Karpas-422 (cell line): ENCODE data around the gene ARID1B. TPM values are rescaled to one million over a fixed set of nuclear protein-coding genes. Genes with fewer than 3 reads are reported as not detected.

Experiments used
- DNase-seq: peaks from one replicate; pipeline ENCODE4 v3.0.0-alpha.2; 2015
- H2AFZ ChIP-seq: fragments of 200-600 bp; sonication (generic); 2 replicates; pipeline ENCODE4 v1.6.1; 2014; ENCODE audit warnings: antibody characterized with exemption, low read length, mixed read lengths
- H3K27ac ChIP-seq: fragments of 200-600 bp; sonication (generic); 2 replicates; pipeline ENCODE4 v1.5.1; 2014; ENCODE audit warnings: mild to moderate bottlenecking, low read length, moderate library complexity
- H3K27me3 ChIP-seq: fragments of 200-600 bp; sonication (generic); 2 replicates; pipeline ENCODE4 v1.6.1; 2014; ENCODE audit warnings: low read length, mixed read lengths
- H3K36me3 ChIP-seq: fragments of 200-600 bp; sonication (generic); 2 replicates; pipeline ENCODE4 v1.6.1; 2014; ENCODE audit warnings: low read length, mixed read lengths; ENCODE audit not compliant: insufficient read depth
- H3K4me1 ChIP-seq: fragments of 200-600 bp; sonication (generic); 2 replicates; pipeline ENCODE4 v1.6.1; 2014; ENCODE audit warnings: mild to moderate bottlenecking, low read length, mixed read lengths
- H3K4me2 ChIP-seq: fragments of 200-600 bp; sonication (generic); 2 replicates; pipeline ENCODE4 v1.6.1; 2014; ENCODE audit warnings: low read length, low read depth, mild to moderate bottlenecking; ENCODE audit not compliant: poor library complexity, severe bottlenecking
- H3K4me3 ChIP-seq: fragments of 200-600 bp; sonication (generic); 2 replicates; pipeline ENCODE4 v1.5.1; 2014; ENCODE audit warnings: mild to moderate bottlenecking, antibody characterized with exemption, low read length, mixed read lengths
- H3K79me2 ChIP-seq: fragments of 200-600 bp; sonication (generic); 2 replicates; pipeline ENCODE4 v1.6.1; 2014; ENCODE audit warnings: mild to moderate bottlenecking, low read length, mixed read lengths
- H3K9ac ChIP-seq: fragments of 200-600 bp; sonication (generic); 2 replicates; pipeline ENCODE4 v1.6.0; 2014; ENCODE audit warnings: low read length
- H3K9me2 ChIP-seq: fragments of 200-600 bp; sonication (generic), shearing (Covaris generic); replicated peaks from 2 replicates; pipeline ENCODE4 v1.6.0; 2014; ENCODE audit warnings: mild to moderate bottlenecking, low read length, moderate library complexity; ENCODE audit not compliant: insufficient read depth
- H3K9me3 ChIP-seq: fragments of 300-700, 200-600 bp; sonication (generic); 2 replicates; pipeline ENCODE4 v1.6.1; 2014; ENCODE audit warnings: low read length, mixed read lengths
- H4K20me1 ChIP-seq: fragments of 200-600 bp; sonication (generic); 2 replicates; pipeline ENCODE4 v1.6.1; 2014; ENCODE audit warnings: mild to moderate bottlenecking, antibody characterized with exemption, low read length, low read depth; ENCODE audit not compliant: insufficient read depth
- total RNA-seq: library from RNA; depleted of rRNA; stranded (reverse); fragments of >200 nt; shearing (Covaris generic); gene quantifications from 2 replicates; pipeline ENCODE4 v1.2.3, GENCODE V29; 2014; ENCODE audit warnings: low replicate concordance

ARID1B gene
- total RNA-seq, 1 experiment from 2014 or later = 174 TPM

DNA sequence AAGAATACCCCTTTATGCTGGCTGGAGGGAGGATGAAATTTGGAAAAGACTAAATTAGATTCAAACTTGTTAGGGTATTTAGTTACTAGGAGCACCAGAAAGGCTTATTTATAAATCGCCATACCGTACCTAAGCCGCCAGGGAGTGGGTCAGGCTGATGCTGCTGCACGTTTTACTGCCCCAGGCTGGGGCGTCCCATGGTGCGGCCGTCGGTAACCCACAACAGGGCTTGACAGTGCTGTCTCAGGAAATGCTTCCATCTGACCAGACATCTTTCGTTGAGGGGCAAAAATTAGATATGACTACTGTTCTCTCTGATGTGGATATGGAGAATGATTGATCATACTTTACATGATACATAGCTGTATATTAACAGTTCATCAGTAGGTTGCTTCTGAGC is 52.9 kb downstream of the ARID1B start:
- Histone ChIP-seq H3K79me2 (peaks cover 98% of the 10 kb centered on the region), H3K4me1 (peaks cover 36% of the 10 kb centered on the region), H4K20me1 (peaks cover 11% of the 10 kb centered on the region), H3K9me3 (no peaks in the 10 kb centered on the region), H2AFZ (no peak overlapping the region), H3K9me2 (no peaks in the 10 kb centered on the region), H3K9ac (no peak overlapping the region), H3K4me2 (no peak overlapping the region), H3K27ac (no peak overlapping the region), H3K27me3 (no peaks in the 10 kb centered on the region), H3K36me3 (peaks cover 26% of the 10 kb centered on the region; the same call in 1 of the 2 replicates), H3K4me3 (no peak overlapping the region)
- no peak for DNase-seq

DNA sequence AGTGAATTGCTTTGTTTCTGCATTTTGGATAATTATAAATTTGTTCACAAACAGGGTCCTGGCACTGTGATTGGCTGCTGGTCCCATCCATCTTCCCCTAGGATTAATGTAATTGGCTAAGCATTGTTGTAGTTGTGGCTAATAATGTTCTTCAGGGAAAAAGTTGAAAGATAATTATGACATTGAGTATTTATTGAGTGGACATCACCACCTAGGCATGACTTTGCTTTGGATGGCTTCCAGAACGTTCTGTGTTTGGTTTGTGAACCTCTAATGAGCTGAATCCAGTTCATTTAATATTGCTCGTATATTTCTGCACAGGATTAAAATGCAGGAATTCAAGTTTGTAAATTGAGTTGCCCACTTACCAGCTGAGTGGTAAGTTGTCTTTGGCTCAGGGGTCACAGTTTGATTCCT is 55.1 kb downstream of the ARID1B start:
- Histone ChIP-seq H3K79me2 (peaks cover 98% of the 10 kb centered on the region), H2AFZ (no peak overlapping the region), H3K4me2 (no peak overlapping the region), H3K4me3 (no peak overlapping the region), H3K9ac (no peak overlapping the region), H3K9me3 (no peaks in the 10 kb centered on the region), H3K9me2 (no peaks in the 10 kb centered on the region), H3K36me3 (peaks cover 26% of the 10 kb centered on the region; the same call in 1 of the 2 replicates), H3K4me1 (peaks cover 29% of the 10 kb centered on the region), H3K27ac (no peak overlapping the region), H3K27me3 (no peaks in the 10 kb centered on the region), H4K20me1 (peaks cover 3% of the 10 kb centered on the region; the same call in 1 of the 2 replicates)
- DNase-seq = peak; percentile 53

- no peaks in the 10 kb centered on the region for H3K9me3 ChIP-seq
- no peak overlapping the region for H3K4me2 ChIP-seq
- H3K79me2 ChIP-seq = peaks cover 98% of the 10 kb centered on the region
- H4K20me1 ChIP-seq = no peaks in the 10 kb centered on the region
- H3K27me3 ChIP-seq = no peaks in the 10 kb centered on the region
- H3K9me2 ChIP-seq = no peaks in the 10 kb centered on the region
- H3K4me3 ChIP-seq = no peak overlapping the region
- no peak overlapping the region for H3K27ac ChIP-seq
- peaks cover 26% of the 10 kb centered on the region; the same call in 1 of the 2 replicates for H3K36me3 ChIP-seq
- H3K4me1 ChIP-seq = peaks cover 26% of the 10 kb centered on the region
- no peak for DNase-seq
- no peak overlapping the region for H3K9ac ChIP-seq
- no peak overlapping the region for H2AFZ ChIP-seq
Observed at GRCh38 chr6:156832669-156833068, 55.5 kb downstream of the ARID1B start.

DNA sequence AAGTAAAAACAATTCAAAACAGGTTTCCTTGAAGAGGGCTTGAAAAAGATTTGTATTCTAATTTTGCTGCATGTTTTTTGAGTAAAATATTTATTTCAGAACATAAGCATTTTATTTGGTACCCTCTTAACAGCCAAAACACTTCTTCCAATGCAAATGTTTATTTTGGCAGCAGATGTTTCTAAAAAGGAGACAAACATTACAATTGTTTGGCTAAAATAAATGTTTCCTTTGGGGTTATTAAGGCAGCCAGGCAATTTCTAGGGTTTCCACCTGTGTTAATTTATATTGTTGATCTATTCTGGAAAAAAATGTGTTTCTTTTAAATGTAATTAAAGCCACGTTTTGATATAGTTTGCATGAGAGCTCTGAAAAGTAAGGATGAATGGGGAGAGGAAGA is 56.6 kb downstream of the ARID1B start:
- no peaks in the 10 kb centered on the region for H3K27me3 ChIP-seq
- H3K4me1 ChIP-seq = peaks cover 20% of the 10 kb centered on the region
- H3K27ac ChIP-seq = no peak overlapping the region
- no peak overlapping the region for H3K4me3 ChIP-seq
- H2AFZ ChIP-seq = no peak overlapping the region
- DNase-seq = no peak
- H3K9me3 ChIP-seq = no peaks in the 10 kb centered on the region
- H3K79me2 ChIP-seq = peaks cover 97% of the 10 kb centered on the region
- H4K20me1 ChIP-seq = no peaks in the 10 kb centered on the region
- peaks cover 26% of the 10 kb centered on the region; the same call in 1 of the 2 replicates for H3K36me3 ChIP-seq
- H3K4me2 ChIP-seq = no peak overlapping the region
- no peaks in the 10 kb centered on the region for H3K9me2 ChIP-seq
- no peak overlapping the region for H3K9ac ChIP-seq

DNA sequence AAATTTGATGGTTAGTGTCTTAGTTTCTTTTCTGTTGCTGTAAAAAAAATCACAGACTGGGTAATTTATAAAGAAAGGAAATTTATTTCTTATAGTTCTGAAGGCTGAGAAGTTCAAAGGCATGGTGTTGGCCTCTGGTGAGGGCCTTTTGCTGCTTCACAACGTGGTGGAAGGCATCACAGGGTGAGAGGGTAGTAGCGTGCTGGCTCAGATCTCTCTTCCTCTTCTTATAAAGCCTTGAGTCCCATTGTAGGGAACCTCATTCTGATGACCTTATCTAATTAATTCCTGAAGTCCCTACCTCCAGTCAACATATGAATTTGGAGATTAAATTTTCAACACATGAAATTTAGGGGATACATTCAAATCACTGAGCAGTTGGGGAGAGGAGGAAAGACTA is 62.0 kb downstream of the ARID1B start:
- Histone ChIP-seq H3K79me2 (peaks cover 99% of the 10 kb centered on the region), H2AFZ (no peak overlapping the region), H3K36me3 (peaks cover 2% of the 10 kb centered on the region; the same call in 1 of the 2 replicates), H3K9me3 (no peaks in the 10 kb centered on the region), H3K4me1 (peaks cover 15% of the 10 kb centered on the region), H3K9ac (no peak overlapping the region), H3K27ac (no peak overlapping the region; the same call in 1 of the 2 replicates), H3K4me2 (no peak overlapping the region), H3K4me3 (no peak overlapping the region), H3K9me2 (no peaks in the 10 kb centered on the region), H3K27me3 (no peaks in the 10 kb centered on the region), H4K20me1 (peaks cover 18% of the 10 kb centered on the region)
- DNase-seq = no peak

- H3K27me3 ChIP-seq = no peaks in the 10 kb centered on the region
- no peaks in the 10 kb centered on the region for H3K9me2 ChIP-seq
- H3K9me3 ChIP-seq = no peaks in the 10 kb centered on the region
- H3K36me3 ChIP-seq = no peaks in the 10 kb centered on the region
- no peak for DNase-seq
- H3K4me2 ChIP-seq = no peak overlapping the region
- H3K4me1 ChIP-seq = peaks cover 19% of the 10 kb centered on the region
- no peak overlapping the region for H3K4me3 ChIP-seq
- peaks cover 22% of the 10 kb centered on the region for H4K20me1 ChIP-seq
- H3K27ac ChIP-seq = no peak overlapping the region; the same call in 1 of the 2 replicates
- H3K9ac ChIP-seq = no peak overlapping the region
- H2AFZ ChIP-seq = no peak overlapping the region
- peaks cover 99% of the 10 kb centered on the region for H3K79me2 ChIP-seq
Observed at GRCh38 chr6:156839591-156840001, 62.4 kb downstream of the ARID1B start.

GRCh38 chr6:156840136-156840535 is 63.0 kb downstream of the ARID1B start:
- no peak for DNase-seq
- Histone ChIP-seq H3K9ac (no peak overlapping the region), H2AFZ (no peak overlapping the region), H3K9me2 (no peaks in the 10 kb centered on the region), H3K79me2 (peaks cover 99% of the 10 kb centered on the region), H3K4me3 (no peak overlapping the region), H3K27ac (no peak overlapping the region), H3K4me1 (peaks cover 23% of the 10 kb centered on the region), H3K27me3 (no peaks in the 10 kb centered on the region), H3K36me3 (no peaks in the 10 kb centered on the region), H3K4me2 (no peak overlapping the region), H3K9me3 (no peaks in the 10 kb centered on the region), H4K20me1 (peaks cover 28% of the 10 kb centered on the region)

- no peak overlapping the region for H3K4me2 ChIP-seq
- H3K27me3 ChIP-seq = no peaks in the 10 kb centered on the region
- H3K9me3 ChIP-seq = no peaks in the 10 kb centered on the region
- H3K4me1 ChIP-seq = peaks cover 27% of the 10 kb centered on the region
- H3K79me2 ChIP-seq = peaks cover 99% of the 10 kb centered on the region
- no peak overlapping the region for H2AFZ ChIP-seq
- H3K4me3 ChIP-seq = no peak overlapping the region
- H3K9ac ChIP-seq = no peak overlapping the region
- peaks cover 30% of the 10 kb centered on the region for H4K20me1 ChIP-seq
- H3K27ac ChIP-seq = no peak overlapping the region
- H3K36me3 ChIP-seq = no peaks in the 10 kb centered on the region
- H3K9me2 ChIP-seq = no peaks in the 10 kb centered on the region
- DNase-seq = no peak
Observed at GRCh38 chr6:156840606-156841005, 63.4 kb downstream of the ARID1B start.
